CD4-positive, alpha-beta T cell treated with Interleukin-1 beta for 1 hour (primary cell): ENCODE data around the gene CCDC154.
"Not testable (repeated sequence)": the region's sequence is repeated elsewhere in the genome, so short reads cannot be mapped to it uniquely, and the experiment has no call there.

Experiments used
- DNase-seq, 2 donors: peaks; one replicate each; pipeline ENCODE4 v3.0.0-alpha.2; 2020 to 2022

Gene CCDC154, protein sequence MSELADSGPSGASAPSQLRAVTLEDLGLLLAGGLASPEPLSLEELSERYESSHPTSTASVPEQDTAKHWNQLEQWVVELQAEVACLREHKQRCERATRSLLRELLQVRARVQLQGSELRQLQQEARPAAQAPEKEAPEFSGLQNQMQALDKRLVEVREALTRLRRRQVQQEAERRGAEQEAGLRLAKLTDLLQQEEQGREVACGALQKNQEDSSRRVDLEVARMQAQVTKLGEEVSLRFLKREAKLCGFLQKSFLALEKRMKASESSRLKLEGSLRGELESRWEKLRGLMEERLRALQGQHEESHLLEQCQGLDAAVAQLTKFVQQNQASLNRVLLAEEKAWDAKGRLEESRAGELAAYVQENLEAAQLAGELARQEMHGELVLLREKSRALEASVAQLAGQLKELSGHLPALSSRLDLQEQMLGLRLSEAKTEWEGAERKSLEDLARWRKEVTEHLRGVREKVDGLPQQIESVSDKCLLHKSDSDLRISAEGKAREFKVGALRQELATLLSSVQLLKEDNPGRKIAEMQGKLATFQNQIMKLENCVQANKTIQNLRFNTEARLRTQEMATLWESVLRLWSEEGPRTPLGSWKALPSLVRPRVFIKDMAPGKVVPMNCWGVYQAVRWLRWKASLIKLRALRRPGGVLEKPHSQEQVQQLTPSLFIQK

DNA sequence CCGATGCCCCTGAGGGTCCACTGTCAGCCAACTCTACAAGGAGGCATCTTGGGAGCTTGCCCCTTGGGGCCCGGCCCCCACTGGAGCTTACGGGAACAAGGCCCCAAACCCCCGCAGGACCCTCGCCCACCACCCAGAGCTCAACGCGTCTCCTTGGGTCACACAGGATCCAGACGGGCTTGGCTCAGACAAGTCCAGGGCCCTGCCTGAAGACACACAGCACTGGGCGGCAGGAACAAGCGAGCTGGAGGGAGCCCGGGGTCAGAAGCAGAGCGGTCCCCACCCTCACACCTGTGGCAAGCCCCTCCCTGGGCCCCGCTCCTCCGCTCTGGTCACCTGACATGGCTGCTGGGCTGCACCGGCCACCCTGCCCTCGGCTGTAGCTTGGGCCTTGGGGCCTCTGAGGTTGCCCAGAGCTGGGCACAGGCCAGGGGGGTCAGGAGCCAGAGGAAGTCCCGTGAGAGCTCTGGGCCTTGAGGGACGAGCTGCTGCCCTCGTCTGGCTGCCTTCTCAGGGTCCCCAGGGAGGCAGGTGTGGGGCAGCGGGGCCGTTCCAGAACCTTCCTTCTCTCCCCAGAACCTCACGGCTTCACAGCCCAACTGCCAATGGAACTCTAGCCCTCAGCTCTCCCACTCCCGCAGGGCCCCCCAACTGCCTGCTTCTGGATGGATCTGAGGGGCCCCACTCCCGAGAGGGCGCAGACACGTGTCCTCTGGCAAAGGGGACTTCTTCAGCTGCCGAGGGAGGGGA lies at the start of gene CCDC154:
CCDC154 (minus strand) TSS at position 577 of the 750 bp plus-strand sequence; CDS start at position 343, 234 bp downstream.
- DNase-seq, result no peak

- no peak for DNase-seq
These were observed 49.4 kb upstream of the CCDC154 start for GRCh38 chr16:1493746-1494094.

GRCh38 chr16:1492923-1493745 lies 48.8 kb upstream of the CCDC154 start, which contains the start of gene TELO2:
TELO2 (plus strand) TSS chr16:1493360; CDS start chr16:1494282, 922 bp downstream.
- DNase-seq, result peak; percentile 83 to 90

DNA sequence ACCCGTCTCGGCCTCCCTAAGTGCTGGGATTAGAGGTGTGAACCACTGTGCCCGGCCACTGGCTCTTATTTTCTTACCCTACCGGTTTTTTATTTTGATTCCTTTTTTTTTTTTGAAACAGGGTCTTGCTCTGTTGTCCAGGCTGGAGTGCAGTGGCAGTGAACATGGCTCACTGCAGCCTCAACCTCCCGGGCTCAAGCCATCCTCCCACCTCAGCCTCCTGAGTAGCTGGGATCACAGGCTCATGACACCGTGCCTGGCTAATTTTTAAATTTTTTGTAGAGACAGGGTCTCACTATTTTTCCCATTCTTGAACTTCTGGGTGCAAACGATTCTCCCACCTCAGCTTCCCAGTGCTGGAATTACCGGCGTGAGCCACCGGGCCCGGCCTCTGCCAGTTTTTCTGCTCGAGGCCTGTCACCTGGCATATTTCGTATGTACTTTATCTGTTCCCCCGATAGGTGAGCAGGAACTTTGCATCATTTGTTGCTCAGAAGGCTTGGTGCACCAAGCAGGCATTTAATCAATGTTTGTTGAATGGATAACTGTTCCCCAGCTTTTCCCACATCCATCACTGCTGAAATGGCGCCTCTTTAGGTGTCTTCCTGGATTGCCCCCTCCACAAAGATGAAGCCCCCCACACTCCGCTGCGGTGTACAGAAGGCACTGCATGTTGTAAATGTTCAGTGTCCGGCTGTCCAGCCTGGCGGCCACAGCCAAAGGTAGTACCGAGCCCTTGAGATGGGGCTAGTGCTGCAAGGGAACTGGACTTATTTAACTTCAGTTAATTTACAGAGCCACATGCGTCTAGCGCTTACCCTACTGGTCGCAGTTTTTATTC lies 47.9 kb upstream of the CCDC154 start:
- DNase-seq, result no peak

DNA sequence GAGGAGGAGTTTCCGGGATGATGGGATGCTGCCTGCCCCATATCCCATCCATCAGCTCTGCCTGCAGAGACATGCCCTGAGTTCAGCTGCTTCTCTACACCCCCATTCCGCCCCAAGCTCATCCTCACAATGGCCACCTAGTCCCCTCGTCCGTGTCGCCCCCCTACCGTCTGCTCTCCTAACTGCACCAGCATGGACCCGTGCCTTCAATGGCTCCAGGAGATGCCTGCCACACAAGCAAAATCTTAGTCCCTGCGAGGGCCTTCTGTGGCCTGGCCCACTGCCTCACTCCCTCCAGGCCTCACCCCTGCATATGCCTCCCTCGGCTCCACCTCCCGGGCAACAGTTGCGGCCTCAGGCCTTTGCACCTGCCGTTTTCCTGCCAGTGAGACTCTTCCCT lies 47.0 kb upstream of the CCDC154 start:
- no peak for DNase-seq

GRCh38 chr16:1489077-1489476 lies 44.7 kb upstream of the CCDC154 start:
- DNase-seq, result no peak

- DNase-seq, result no peak
These were observed 44.3 kb upstream of the CCDC154 start, which contains the start of gene PTX4 for GRCh38 chr16:1488619-1489018. PTX4 (minus strand) TSS chr16:1488944; CDS start chr16:1488909, 35 bp downstream.

DNA sequence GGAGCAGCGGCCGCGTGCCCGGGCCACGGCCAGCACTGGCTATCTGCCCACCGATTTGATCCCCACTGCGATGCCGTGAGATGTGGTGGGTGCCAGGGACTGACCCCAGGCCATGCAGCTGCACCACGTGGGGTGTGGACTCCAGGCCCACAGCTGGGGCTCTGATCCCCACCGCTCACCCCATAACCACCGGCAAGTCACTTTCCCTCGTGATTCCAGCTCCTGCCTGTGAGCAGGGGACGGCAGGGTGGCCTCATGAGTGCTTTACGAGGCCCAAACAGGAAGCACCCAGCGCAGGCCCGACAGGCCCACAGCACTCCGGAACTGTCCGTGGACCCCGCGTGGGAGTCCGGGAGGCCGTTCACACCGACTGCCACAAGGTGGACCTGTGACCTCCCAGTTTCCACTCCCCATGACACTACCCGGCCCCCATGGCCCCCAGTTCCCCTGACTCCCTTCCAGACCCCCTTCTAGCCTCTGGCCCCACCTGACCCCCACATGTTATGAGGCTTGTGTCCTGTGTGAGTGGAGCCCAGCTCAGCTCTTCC lies 43.8 kb upstream of the CCDC154 start:
- DNase-seq, result no peak

- no peak for DNase-seq
These were observed 43.2 kb upstream of the CCDC154 start for GRCh38 chr16:1487395-1488053.

DNA sequence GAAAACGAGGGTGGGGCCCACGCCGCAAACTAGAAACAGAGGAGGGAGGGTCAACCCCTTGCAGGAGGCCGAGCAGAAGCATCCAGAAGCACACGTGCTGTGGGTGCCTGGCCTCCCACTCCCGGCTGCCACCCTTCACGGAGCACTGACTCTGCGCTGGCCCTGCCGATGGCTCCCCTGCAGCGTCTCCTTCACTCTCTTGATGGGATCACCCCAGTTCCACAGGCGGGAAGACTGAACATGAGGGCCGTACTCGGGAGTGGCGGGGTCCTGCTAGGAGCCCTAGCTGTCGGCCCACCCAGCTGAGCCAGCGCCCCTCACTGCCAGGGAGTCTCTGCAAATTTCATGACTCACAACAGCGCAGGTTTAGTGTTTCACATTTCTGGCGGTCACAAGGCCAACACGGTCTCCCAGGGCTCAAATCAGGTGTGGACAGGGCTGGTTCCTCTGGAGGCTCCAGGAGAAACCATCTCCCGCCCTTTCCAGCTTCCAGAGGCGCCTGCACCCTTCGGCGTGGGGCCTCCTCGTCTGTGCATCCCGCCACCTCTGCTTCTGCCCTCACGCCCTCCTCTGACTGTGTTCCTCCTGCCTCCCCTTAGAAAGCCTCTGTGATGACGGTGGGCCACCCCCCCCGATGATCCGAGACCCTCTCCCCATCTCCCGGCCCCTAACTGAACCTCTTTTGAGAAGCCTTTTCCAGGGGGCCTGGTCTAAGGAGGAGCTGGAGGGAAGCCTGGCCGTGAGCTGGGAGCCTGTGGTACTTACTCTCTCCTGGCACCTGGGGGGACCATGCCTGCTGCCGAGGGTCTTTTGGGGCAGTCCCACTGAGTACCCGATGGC lies 42.4 kb upstream of the CCDC154 start:
- DNase-seq, result no peak

DNA sequence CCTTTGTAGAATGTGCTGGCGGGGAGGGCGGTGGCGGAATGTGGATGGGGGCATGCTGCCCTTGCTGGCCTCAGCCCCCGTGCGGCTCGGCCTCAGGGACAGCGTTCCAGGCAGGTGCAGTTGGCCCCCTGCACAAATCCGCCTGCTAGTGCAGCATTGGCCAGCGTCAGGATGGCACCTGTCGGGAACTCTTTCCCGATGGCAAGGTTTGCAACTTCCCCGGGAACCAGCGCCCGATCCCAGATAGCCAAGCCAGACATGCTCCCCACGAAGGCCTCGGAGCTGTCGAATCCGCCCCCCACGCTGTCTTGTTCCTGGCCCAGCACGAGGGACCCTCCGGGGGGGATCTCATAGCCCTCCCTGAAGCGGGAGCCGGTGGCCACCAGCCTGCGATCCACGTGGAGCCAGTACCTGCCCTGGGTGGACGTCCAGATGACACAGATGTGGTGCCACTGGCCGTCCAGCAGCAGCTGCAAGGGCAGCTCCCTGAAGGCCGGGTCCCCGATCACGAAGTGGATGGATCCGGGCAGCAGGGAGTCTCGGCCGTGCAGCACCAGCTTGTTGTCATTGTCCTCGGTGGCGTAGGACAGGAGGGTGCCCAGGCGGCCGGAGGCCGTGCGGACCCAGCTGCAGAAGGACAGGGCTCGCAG lies 41.6 kb upstream of the CCDC154 start:
- no peak for DNase-seq

- DNase-seq, result no peak
These were observed 37.8 kb upstream of the CCDC154 start for GRCh38 chr16:1481906-1482835.

DNA sequence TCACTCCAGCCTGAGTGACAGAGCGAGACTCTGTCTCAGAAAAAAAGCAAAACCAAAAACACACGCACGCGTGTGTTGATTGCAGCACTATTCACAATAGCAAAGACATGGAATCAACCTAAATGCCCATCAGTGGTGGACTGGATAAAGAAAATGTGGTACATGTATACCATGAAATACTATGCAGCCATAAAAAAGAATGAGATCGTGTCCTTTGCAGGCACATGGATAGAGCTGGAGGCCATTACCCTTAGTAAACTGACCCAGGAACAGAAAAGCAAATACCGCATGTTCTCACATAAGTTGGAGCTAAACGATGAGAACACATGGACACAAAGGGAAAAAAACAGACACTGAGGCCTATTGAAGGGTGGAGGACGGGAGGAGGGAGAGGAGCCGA lies 34.6 kb upstream of the CCDC154 start:
- DNase-seq, result not testable (repeated sequence)

DNA sequence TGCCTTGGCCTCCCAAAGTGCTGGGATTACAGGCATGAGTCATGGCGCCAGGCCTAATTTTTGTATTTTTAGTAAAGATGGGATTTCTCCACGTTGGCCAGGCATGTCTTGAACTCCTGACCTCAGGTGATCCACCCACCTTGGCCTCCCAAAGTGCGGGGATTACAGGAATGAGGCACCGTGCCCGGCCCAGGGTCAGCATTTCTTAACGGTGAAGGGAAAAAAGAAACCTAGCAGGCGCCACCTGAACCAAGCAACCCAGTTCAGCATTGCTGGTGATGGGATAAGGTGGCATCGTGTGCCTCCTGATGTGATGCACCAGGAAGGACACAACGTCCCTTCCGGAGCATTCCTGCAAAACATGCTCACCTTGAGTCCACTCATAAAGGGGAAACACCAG lies 32.7 kb upstream of the CCDC154 start:
- DNase-seq, result no peak

DNA sequence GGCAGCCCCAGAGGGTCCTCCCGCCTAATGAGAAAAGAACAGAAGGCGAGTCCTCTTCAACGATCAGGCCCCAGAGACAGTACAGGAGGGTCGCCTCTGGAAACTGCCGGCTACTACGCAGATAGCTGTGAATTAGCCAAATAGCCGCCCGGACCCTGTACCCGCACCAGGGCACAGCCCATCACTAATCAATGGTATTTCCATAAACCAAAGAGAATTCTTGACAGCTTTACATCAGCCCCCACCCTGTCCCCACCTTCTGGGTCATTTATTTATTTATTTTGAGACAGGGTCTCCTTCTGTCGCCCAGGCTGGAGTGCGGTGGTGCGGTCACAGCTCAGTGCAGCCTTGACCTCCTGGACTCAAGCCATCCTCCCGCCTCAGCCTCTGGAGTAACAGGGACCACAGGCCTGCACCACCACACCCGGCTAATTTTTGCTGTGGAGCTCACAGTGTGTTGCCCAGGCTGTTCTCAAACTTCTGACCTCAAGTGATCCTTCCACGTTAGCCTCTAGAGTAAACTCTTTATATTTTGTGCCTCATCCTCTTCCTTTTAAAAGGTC lies 31.3 kb upstream of the CCDC154 start:
- no peak for DNase-seq

- peak; percentile 85 for DNase-seq
These were observed 30.6 kb upstream of the CCDC154 start, which contains the start of gene CLCN7 for GRCh38 chr16:1474796-1475551. CLCN7 (minus strand) TSS chr16:1475028; CDS start chr16:1474974, 54 bp downstream.
